GM19023 (cell line): ENCODE measurements around the gene MED27.

ENCODE experiments used
- ATAC-seq: cut with Tn5 transposase; IDR thresholded peaks from one replicate; pipeline ENCODE4 v1.9.1; 2021; ENCODE audit warnings: mild to moderate bottlenecking, moderate library complexity; ENCODE audit not compliant: unreplicated experiment

Gene MED27

GRCh38 chr9:131841765-131842318 is 237.8 kb downstream of the MED27 start:
- ATAC-seq = no peak

GRCh38 chr9:131840751-131841702 is 238.6 kb downstream of the MED27 start:
- ATAC-seq = no peak

GRCh38 chr9:131840220-131840619 is 239.4 kb downstream of the MED27 start:
- ATAC-seq = no peak

- no peak for ATAC-seq
Observed at GRCh38 chr9:131839281-131840084, 240.2 kb downstream of the MED27 start.

- no peak for ATAC-seq
Observed at GRCh38 chr9:131838530-131839280, 241.0 kb downstream of the MED27 start.

- no peak for ATAC-seq
Observed at GRCh38 chr9:131837836-131838235, 241.8 kb downstream of the MED27 start.

GRCh38 chr9:131837316-131837715 is 242.4 kb downstream of the MED27 start:
- no peak for ATAC-seq

GRCh38 chr9:131836607-131837315 is 242.9 kb downstream of the MED27 start:
- no peak for ATAC-seq

- ATAC-seq = no peak
Observed at GRCh38 chr9:131836021-131836420, 243.6 kb downstream of the MED27 start.

GRCh38 chr9:131835151-131835910 is 244.3 kb downstream of the MED27 start:
- ATAC-seq = no peak

GRCh38 chr9:131834721-131835120 is 244.9 kb downstream of the MED27 start:
- no peak for ATAC-seq

GRCh38 chr9:131833906-131834305 is 245.8 kb downstream of the MED27 start:
- ATAC-seq = no peak

GRCh38 chr9:131833083-131833482 is 246.6 kb downstream of the MED27 start:
- ATAC-seq = no peak

GRCh38 chr9:131831380-131832165 is 248.1 kb downstream of the MED27 start:
- no peak for ATAC-seq

- ATAC-seq = no peak
Observed at GRCh38 chr9:131827821-131828369, 251.8 kb downstream of the MED27 start.

- no peak for ATAC-seq
Observed at GRCh38 chr9:131826966-131827525, 252.6 kb downstream of the MED27 start.

GRCh38 chr9:131826053-131826452 is 253.6 kb downstream of the MED27 start:
- no peak for ATAC-seq

- ATAC-seq = no peak
Observed at GRCh38 chr9:131824953-131825495, 254.6 kb downstream of the MED27 start.
